ENCODE data around the gene FMN2. TPM values are rescaled to one million over a fixed set of nuclear protein-coding genes. Genes with fewer than 3 reads are reported as not detected.

The FMN2 gene
- total RNA-seq, 2 donors from 2014 or later, result not detected

- peaks cover 0 to 4% of the 10 kb centered on the region in 2 donors for H3K9me3 Mint-ChIP-seq
- H3K36me3 Mint-ChIP-seq, result no peaks in the 10 kb centered on the region
- no peak for ATAC-seq
- no peak overlapping the region for H3K27ac Mint-ChIP-seq
- no peak for DNase-seq (ENCODE audit: low spot score in 2 of 2)
Observed at GRCh38 chr1:240503036-240503435, 411.4 kb downstream of the FMN2 start.

DNA sequence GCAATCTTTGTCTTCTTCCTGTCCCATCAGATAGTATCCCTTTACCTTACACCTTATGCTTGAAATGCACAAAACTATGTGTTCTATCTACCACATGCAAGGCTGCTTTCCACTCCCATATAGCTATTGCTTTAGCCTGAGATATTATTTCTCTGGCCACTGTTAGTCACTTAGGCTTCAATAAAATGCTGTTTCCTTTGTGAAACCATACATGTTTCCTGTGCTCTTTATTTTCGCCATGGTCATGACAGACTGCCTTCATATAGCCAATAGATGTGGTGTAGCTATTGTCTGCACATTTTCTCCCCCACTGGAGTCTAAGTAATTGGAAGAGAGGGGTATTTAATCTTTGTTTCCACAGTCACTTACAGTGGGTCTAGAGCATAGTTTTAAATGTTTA lies 411.9 kb downstream of the FMN2 start:
- no peak for DNase-seq (ENCODE audit: low spot score in 2 of 2)
- Mint-ChIP-seq H3K9me3 (peaks cover 0 to 4% of the 10 kb centered on the region in 2 donors), H3K36me3 (no peaks in the 10 kb centered on the region), H3K27ac (no peak overlapping the region)
- no peak for ATAC-seq

DNA sequence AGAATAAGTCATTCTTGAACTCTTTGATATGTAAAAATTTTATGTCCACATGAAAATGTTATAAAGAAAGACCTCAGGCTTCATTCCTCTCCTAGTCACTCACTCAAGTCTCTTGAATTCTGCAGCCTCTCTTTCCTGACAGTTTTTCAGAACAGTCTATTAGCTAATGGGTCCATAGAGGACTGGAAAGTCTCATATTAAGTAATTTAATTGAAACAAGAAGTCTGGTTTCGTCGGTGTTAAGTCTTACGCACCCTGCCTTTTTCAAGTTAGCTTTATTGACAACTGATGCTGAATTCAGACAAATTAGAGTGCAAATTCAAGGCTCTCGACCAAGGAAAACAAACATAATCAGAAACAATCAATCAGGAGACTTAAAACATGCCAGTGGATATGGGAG lies 414.5 kb downstream of the FMN2 start:
- DNase-seq (ENCODE audit: low spot score in 2 of 2) (no peak), ATAC-seq (no peak)
- Mint-ChIP-seq H3K36me3 (no peaks in the 10 kb centered on the region), H3K9me3 (peaks cover 0 to 3% of the 10 kb centered on the region in 2 donors), H3K27ac (no peak overlapping the region)

DNA sequence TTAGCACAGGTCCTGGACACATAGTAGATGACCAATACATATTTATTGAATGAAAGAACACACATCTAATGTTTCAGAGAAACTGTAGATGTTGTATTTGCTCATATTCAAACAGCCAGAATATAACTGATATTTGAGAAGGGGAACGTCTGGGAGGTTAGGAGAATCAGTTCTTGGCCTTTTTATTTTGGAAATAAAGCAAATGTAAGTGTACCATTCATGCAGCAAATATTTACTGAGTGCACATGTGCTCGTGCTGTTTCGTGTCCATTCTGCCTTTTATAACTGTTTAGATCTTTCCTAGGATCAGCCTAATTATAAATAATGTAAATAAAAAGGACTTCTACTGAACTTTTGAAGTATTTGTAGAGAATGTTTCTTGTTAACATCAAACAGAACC lies 416.5 kb downstream of the FMN2 start:
- no peak overlapping the region for H3K27ac Mint-ChIP-seq
- peaks cover 0 to 7% of the 10 kb centered on the region in 2 donors for H3K9me3 Mint-ChIP-seq
- DNase-seq (ENCODE audit: low spot score in 2 of 2) (no peak), ATAC-seq (no peak)
- no peaks in the 10 kb centered on the region for H3K36me3 Mint-ChIP-seq

DNA sequence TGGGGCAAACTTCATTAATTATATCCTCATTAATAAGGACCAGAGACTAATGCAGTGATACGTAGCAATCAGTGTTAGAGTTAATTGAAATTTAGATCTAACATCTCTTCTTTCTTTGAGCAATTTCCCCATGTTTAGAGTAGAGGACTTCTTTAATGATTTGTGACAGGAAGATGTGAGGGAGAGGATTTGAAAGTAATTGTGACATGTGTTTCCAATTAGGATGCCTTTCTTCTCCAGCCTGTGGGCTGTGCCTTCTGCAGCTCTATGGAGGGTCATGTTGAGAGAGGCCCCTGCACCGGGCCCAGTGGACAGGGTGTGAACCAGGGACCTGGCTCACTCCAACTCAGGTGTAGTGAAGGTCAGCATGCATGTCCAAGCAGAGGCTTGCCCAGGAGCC lies 417.3 kb downstream of the FMN2 start:
- DNase-seq (ENCODE audit: low spot score in 2 of 2) (no peak), ATAC-seq (no peak)
- H3K9me3 Mint-ChIP-seq, result peaks cover 0 to 7% of the 10 kb centered on the region in 2 donors
- H3K36me3 Mint-ChIP-seq, result no peaks in the 10 kb centered on the region
- no peak overlapping the region for H3K27ac Mint-ChIP-seq

DNA sequence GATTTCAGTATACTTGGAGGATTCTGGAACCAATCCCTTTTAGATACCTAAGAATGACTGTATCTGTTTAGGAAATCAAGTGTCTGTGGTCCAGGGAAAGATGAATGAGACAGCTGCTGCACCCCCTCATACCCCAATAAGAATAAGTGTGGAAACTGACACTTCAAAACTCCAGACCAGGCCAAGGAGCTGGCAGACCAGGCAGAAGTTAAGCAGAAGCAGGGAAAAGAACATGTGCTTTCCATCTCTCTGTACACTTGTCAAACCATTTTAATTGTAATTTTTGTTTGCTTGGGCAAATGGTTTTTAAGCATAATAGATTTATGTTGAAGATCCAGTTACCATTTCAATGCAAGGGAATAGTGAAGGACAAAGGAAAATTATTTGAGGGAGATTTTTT lies 420.1 kb downstream of the FMN2 start:
- Mint-ChIP-seq H3K27ac (no peak overlapping the region), H3K36me3 (no peaks in the 10 kb centered on the region), H3K9me3 (peaks cover 0 to 7% of the 10 kb centered on the region in 2 donors)
- no peak for ATAC-seq
- DNase-seq (ENCODE audit: low spot score in 2 of 2), result no peak

GRCh38 chr1:240515505-240515904 lies 423.8 kb downstream of the FMN2 start:
- ATAC-seq (no peak), DNase-seq (ENCODE audit: low spot score in 2 of 2) (no peak)
- peaks cover 0 to 4% of the 10 kb centered on the region in 2 donors for H3K9me3 Mint-ChIP-seq
- no peak overlapping the region for H3K27ac Mint-ChIP-seq
- H3K36me3 Mint-ChIP-seq, result no peaks in the 10 kb centered on the region

DNA sequence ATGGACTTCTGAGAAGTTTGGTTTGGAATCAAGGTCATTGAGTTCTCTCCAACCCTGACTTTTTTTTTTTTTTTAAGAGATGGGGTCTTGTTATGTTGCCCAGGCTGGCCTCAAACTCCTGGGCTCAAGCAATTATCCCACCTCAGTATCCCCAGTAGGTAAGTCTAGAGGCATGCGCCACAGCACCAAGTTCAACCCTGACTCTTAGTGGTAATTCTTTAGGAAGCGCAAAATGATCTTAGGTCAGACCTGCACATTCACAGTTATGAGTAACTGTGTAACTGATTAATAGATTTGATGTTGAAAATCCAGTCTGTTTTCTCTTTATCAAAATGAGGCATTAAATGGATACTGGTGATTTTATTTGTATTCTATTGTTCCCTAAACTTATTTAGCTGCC lies 424.4 kb downstream of the FMN2 start:
- Mint-ChIP-seq H3K36me3 (no peaks in the 10 kb centered on the region), H3K27ac (no peak overlapping the region), H3K9me3 (peaks cover 0 to 4% of the 10 kb centered on the region in 2 donors)
- ATAC-seq (no peak), DNase-seq (ENCODE audit: low spot score in 2 of 2) (no peak)

GRCh38 chr1:240517891-240518290 lies 426.2 kb downstream of the FMN2 start:
- H3K36me3 Mint-ChIP-seq, result no peaks in the 10 kb centered on the region
- ATAC-seq (no peak), DNase-seq (ENCODE audit: low spot score in 2 of 2) (no peak)
- peaks cover 0 to 3% of the 10 kb centered on the region in 2 donors for H3K9me3 Mint-ChIP-seq
- H3K27ac Mint-ChIP-seq, result no peak overlapping the region

GRCh38 chr1:240522122-240522822 lies 430.6 kb downstream of the FMN2 start:
- H3K36me3 Mint-ChIP-seq, result no peaks in the 10 kb centered on the region
- DNase-seq (ENCODE audit: low spot score in 2 of 2) (no peak), ATAC-seq (no peak)
- no peak overlapping the region for H3K27ac Mint-ChIP-seq
- H3K9me3 Mint-ChIP-seq, result peaks cover 0 to 3% of the 10 kb centered on the region in 2 donors

DNA sequence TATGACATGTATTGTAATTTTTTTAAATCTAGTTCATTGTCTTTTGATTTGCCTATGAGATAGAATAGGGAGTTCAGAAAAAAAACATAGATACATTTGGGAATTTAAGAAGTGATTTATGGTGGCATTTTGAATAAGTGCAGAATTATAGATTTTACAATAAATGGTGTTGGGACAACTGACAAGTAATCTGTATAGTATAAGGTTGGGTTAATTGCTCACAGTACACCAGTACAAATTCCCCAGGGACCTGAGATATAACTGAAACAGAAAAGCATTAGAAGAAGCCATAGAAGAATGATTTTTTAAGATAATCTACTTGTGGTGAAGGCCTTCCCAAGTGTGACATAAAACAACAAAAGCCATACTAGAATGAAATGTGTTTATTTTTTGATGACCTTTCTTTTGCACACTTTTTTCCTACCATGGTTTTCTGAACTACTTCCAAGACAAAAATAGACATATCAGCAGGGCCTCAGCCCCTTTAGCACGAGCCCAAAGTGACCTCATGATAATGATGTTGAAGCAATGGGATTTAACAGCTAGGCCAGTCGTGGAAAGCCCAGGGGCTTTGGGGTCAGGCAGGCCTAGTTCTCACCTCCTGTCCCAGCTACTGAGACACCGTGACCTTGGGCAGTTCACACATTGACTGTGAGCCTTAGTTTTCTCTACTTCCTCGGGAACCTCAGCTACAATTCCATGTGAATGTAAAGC lies 432.8 kb downstream of the FMN2 start:
- no peak overlapping the region for H3K27ac Mint-ChIP-seq
- ATAC-seq (no peak), DNase-seq (ENCODE audit: low spot score in 2 of 2) (no peak)
- H3K9me3 Mint-ChIP-seq, result peaks cover 0 to 3% of the 10 kb centered on the region in 2 donors
- no peaks in the 10 kb centered on the region for H3K36me3 Mint-ChIP-seq
